Medulla oblongata (tissue), 1 donor: Measurements from ENCODE around the gene UBE2F.

Source experiments
- DNase-seq: peaks from one replicate; pipeline ENCODE4 v3.0.0-alpha.2; 2015; ENCODE audit errors: extremely low spot score

The UBE2F gene

DNA sequence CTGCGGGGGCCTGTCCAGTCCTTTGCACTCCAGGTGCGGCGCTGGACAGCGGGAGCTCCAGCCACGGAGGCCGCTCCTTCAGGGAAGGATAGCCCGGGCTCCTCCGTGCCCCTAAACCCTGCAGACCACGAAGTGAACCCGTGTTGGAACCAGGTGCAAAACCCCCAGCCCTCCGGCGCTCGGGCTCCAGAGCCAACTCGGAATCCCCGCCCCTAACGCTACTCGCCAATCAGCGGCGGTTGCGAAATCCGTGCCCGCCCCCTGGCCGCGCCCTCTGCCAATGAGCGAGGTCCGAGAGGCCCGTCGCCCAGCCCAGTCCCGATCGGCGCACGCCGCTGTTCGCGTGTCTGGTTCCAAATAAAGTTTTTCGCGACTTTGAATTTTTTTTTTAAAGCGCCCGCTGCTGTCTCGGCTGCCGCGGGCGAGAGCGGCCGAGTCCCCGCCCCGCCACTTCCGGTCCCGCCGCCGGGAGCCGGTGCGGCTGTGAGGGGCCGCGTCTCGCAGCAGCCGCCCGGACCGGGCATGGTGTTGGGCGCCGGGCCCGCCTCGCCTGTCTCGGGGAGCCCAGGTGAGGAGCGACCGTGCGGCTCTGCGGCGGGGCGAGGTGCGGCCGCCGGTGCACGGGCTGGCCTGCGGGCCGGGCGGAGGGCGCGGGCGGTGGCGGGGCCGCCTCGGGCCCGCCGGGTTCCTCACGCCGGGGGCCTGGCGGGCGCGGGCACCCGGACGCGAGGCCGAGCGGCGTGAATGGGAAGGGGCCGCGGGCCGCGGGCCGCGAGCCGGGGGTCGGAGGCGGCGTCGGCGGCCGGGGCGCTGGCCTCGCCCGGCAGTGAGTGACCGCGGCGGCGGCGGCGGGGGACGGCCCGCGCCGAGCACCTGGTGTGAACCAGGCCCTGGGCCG is at the start of gene UBE2F:
Gene UBE2F, plus strand, starts transcription at position 450 of the 898 bp plus-strand sequence. CDS start 6,094 bp downstream, outside the sequence.
- DNase-seq: peak; percentile 98

- no peak for DNase-seq
These were observed 49.0 kb upstream of the UBE2F start for GRCh38 chr2:237917696-237918374.

GRCh38 chr2:237919593-237919992 is 47.2 kb upstream of the UBE2F start:
- peak; percentile 49 for DNase-seq

DNA sequence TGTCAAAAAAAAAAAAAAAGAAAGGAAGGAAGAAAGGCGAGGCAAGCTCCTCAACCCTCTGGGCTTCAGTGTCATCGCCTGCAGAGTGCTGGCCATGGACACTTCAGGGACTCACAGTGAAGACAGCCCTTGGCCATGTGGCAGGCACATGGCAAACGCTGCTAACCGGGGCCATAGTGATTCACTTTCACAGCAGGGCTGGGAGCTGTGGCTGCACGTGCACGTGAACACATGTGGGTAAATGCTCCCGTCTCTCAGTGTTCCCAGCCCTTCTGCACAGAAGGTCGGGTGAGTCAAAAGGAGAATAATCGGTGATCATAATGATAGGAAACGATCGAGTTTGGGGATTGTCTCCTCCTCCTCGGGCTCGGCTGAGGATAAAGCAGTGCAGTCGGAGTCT is 46.1 kb upstream of the UBE2F start:
- DNase-seq: no peak

- DNase-seq: no peak
These were observed 44.8 kb upstream of the UBE2F start for GRCh38 chr2:237921967-237922492.

- DNase-seq: no peak
These were observed 44.0 kb upstream of the UBE2F start for GRCh38 chr2:237922641-237923361.

DNA sequence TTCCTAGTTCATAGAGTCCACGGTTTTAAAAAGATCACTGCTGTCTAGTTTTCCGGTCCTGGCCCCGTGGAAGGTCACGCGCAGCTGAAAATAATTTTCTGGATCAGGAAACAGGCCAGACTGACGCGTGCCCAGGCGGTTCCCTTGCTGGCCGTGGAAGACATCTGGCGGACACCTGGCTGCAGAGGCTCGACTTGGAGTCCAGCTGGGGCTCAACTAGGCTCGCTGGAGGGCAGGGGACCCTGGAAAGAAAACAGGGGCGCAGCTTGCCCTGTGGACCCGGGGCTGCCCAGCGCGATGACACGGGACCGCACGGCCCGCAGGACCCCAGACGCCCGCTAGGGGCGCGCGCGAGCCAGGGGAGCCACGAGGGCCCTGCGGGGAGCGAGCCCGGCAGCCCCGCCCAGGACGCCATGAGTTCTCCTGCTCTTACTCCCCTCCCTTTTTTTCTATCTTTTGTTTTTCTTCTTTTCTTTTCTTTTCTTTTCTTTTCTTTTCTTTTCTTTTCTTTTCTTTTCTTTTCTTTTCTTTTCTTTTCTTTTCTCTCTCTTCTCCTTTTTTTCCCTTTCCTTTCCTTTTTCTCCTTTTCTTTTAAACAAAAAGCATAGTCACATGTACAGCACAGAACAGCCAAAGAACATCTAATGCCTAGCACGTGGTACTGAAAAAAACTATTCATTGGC is 43.2 kb upstream of the UBE2F start:
- DNase-seq: peak; percentile 54

DNA sequence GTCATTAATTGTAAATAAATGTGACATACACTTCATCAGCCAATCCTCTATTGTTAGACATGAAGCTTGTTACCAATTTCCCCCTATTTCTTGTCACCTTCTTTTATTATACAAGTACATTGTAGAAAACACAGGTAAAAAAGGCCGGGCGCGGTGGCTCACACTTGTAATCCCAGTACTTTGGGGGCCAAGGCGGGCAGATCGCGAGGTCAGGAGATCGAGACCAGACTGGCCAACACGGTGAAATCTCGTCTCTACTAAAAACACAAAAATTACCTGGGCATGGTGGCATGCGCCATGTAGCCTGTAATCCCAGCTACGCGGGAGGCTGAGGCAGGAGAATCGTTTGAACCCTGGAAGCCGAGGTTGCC is 42.7 kb upstream of the UBE2F start:
- no peak for DNase-seq

DNA sequence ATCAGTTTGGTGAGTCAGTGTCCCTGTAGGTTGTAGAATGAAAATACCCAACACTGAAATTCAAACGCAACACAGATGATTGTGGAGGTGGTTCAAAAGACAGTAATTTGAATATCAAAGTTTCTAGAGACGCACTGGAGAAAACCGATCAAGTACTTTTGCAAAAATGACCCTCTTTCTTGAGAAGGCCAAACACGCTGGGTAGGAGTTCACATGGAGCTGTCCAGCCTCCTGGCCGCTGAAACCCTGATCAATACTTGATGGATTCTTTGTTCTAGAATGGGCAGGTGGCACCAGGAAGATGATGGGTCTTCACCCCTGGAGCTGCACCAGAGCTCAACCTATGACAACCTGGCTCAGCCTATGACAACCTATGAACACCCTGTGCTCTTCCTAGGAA is 39.7 kb upstream of the UBE2F start:
- DNase-seq: no peak

DNA sequence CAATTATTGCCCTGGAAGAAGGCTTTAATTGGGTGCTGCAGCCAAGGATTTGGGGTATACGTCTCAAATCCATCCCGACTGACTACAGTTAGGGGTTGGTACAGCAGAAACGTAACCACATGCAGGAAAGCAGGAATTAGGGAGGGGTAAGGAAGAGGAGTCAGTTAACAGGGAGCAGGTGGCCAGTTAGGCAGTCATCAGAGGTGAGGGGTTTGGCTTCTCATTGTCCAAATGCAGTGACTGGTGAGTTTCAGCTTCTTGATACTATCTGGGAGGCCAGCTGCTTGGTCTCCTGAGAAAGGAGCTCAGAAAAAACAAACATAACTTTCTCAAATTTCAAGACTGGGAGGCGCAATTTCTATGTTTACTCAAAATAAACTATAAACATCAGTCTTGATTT is 38.8 kb upstream of the UBE2F start:
- DNase-seq: no peak

DNA sequence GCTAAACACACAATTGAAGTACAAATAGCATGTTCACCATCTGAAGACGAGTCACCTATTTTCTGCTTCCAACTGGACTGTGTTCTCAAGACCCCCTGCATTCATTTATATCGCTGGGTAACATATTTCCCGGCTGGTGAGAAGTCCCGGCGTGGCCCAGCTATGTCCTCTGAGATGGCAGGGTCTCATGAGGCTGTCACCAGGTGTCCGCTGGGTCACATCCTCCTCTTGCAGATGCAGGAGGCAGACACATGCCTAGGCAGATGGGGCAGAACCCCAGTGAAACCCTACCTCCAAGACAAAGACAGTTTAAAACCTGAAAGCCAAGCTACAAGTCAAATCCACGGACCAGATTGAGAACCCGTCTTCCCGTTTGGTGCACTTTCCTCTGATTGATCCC is 36.8 kb upstream of the UBE2F start:
- no peak for DNase-seq

- DNase-seq: peak; percentile 69
These were observed 35.6 kb upstream of the UBE2F start for GRCh38 chr2:237931205-237931721.

DNA sequence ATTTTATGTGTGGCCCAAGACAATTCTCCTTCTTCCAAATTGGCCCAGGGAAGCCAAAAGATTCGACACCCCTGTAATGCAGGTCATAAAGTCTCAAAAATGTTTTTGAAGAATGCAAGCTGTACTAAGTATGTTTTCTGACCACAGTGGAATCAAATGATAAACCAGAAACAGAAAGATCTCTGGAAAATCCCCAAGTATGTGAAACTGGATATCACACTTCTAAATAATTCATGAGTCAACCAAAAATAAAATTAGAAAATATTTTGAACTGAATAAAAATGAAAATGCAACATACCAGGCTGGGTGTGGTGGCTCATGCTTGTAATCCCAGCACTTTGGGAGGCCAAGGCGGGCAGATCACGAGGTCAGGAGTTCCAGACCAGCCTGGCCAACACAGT is 34.1 kb upstream of the UBE2F start:
- no peak for DNase-seq

DNA sequence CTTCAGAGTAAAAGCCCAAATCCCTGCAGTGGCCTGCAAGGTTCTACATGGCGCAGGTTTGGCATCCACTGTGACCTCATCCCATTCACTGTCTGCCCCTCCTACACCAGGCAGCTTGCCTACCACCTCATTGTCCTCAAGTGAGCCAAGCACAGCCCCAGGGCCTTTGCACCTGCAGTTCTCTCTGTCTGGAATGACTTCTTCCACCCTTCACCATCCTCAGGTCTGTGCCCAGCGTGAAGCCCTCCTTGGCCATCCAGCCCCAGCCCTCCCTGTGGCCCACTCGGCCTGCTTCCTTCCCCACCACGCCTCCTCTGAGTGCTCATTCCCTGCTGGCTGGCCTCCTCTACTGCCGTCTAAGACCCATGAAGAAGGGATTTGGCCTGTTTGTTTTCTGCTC is 32.6 kb upstream of the UBE2F start:
- DNase-seq: no peak

DNA sequence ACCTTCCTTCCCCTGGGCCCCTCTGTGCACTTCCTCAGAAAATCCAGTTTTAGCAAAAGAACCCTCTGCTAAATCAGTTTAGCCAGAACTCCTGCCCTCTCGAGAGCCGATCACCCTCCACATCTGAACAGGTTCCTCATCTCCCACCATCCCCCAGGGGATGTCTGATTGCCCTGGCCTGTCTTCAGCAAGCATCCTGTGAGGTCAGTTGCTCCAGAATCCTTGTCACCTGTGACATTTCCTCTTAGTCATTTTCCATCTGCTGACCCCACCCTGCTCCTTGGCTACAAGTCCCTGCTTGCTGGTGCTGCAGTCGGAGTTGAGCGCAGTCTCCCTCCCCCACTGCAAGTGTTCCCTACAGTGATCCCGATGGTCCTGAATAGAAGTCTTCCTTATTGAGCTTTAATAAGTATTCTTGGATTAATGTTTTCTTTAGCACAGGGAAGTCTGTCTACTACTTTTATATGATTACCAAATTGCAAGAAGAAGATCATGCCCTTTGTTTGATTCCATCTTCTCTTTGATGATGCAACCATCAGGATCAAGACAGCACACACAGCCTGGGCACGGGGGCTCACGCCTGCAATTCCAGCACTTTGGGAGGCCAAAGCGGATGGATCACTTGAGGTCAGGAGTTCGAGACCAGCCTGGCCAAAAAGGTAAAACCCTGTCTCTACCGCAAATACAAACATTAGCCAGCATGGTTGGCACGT is 30.9 kb upstream of the UBE2F start:
- no peak for DNase-seq

- no peak for DNase-seq
These were observed 27.6 kb upstream of the UBE2F start for GRCh38 chr2:237939251-237939650.

DNA sequence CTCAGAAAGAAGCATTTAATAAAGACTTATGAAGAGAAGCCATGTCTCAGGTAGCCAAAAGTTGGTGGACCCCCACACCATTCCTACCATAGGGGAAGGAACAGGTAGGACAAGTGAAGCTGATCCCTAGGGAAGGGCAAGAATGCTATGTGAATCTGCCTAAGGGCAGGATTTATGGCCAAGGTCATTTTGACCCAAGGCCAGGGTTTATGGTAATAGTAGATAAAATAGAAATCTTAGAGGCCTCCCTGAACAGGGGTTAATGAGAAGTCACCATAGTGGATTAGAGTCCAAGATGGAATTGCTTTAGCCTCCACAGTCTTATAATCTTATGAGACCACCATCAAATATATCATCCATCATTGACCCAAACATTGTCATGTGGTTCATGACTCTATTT is 26.0 kb upstream of the UBE2F start:
- DNase-seq: no peak

- DNase-seq: no peak
These were observed 25.6 kb upstream of the UBE2F start for GRCh38 chr2:237941239-237941638.

DNA sequence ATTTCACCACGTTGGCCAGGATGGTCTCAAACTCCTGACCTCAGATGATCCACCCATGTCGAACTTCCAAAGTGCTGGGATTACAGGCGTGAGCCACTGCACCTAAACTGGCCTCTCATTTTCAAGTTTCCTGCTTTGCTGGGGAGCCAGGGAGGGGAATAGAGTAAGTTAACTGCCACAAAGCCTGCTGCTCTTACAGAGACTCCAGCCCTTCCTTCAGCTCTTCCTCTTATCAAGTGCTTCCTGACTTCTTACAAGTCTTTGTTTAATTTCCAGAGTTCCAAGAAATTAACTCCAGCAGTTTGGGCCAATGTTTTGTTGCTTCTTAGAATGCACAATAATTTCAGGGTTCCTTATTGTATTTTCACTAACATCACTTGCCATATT is 24.3 kb upstream of the UBE2F start:
- no peak for DNase-seq

GRCh38 chr2:237943395-237944094 is 23.3 kb upstream of the UBE2F start:
- peak; percentile 38 for DNase-seq
